B cell (primary cell): Measurements from ENCODE around the gene CFAP90.

Source experiments
- EZH2 ChIP-seq: IDR thresholded peaks from 2 replicates; pipeline ENCODE4 v1.6.1; 2012; ENCODE audit warnings: borderline replicate concordance, low read depth, mild to moderate bottlenecking, moderate library complexity, low read length; ENCODE audit not compliant: insufficient read depth, poor library complexity, severe bottlenecking
- TF ChIP-seq, protein P1 (sequence below): fragments of 200-600 bp; IDR thresholded peaks from one replicate; pipeline ENCODE4 v1.8.0; 2022; ENCODE audit warnings: antibody characterized with exemption, mild to moderate bottlenecking

DNA sequence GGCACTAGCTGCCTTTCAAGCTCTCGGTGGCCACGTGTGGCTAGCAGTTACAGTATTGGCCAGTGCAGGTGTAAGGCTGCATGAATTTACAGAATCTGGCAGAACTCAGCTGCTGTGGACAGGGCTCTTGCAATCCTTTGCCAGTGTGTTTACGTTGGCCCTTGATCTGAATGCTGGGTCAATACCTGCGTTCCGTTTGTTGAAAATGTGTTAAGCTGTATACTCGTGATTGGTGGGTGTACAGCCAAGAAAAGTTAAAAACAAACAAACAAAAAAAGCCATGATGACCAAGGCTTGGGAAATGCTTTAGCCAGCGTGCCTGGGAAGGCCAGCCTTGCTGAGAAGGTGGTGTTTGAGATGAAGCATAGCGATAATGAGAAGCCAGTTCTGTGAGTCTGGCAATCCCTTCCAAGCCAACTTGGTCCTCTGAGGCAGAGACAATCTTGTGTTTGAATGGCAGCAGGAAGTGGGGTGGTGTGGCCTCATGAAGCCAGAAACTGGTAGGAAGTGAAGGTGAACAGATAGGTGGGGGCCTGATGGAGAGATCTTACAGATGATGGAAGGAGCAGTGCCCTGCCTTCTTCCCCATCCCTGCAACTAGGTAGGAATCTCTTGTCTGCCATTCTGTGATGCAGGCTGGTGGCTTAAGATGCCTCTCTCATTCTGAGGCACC lies 820 bp upstream of the CFAP90 start:
- TF ChIP-seq, protein P1, sequence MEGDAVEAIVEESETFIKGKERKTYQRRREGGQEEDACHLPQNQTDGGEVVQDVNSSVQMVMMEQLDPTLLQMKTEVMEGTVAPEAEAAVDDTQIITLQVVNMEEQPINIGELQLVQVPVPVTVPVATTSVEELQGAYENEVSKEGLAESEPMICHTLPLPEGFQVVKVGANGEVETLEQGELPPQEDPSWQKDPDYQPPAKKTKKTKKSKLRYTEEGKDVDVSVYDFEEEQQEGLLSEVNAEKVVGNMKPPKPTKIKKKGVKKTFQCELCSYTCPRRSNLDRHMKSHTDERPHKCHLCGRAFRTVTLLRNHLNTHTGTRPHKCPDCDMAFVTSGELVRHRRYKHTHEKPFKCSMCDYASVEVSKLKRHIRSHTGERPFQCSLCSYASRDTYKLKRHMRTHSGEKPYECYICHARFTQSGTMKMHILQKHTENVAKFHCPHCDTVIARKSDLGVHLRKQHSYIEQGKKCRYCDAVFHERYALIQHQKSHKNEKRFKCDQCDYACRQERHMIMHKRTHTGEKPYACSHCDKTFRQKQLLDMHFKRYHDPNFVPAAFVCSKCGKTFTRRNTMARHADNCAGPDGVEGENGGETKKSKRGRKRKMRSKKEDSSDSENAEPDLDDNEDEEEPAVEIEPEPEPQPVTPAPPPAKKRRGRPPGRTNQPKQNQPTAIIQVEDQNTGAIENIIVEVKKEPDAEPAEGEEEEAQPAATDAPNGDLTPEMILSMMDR: no peak
- TF ChIP-seq EZH2: no peak
